Nephron progenitor cell (in vitro differentiated cells): ENCODE measurements around the gene C16orf78.

Experiments
- DNase-seq: peaks from one replicate; pipeline ENCODE4 v3.0.0; 2021
- H3K27ac Mint-ChIP-seq: 2 replicates; pipeline ENCODE4 v1.8.0; 2021; ENCODE audit warnings: mild to moderate bottlenecking, moderate library complexity, mixed read lengths
- H3K27me3 Mint-ChIP-seq: 2 replicates; pipeline ENCODE4 v1.8.0; 2021; ENCODE audit warnings: mild to moderate bottlenecking, low read depth, mixed read lengths; ENCODE audit not compliant: poor library complexity
- H3K36me3 Mint-ChIP-seq: 2 replicates; pipeline ENCODE4 v1.8.0; 2021; ENCODE audit warnings: low read depth, mixed read lengths
- H3K4me1 Mint-ChIP-seq: 2 replicates; pipeline ENCODE4 v1.8.0; 2021; ENCODE audit warnings: mixed read lengths
- H3K4me3 Mint-ChIP-seq: 2 replicates; pipeline ENCODE4 v1.8.0; 2021; ENCODE audit warnings: mild to moderate bottlenecking, moderate library complexity, mixed read lengths
- H3K9me3 Mint-ChIP-seq: 2 replicates; pipeline ENCODE4 v1.8.0; 2021; ENCODE audit warnings: mild to moderate bottlenecking, moderate library complexity, mixed read lengths
- TF ChIP-seq, protein P1 (sequence below): fragments of 200-600 bp; sonication (generic); IDR thresholded peaks from 2 replicates; pipeline ENCODE4 v1.5.0; 2021; ENCODE audit warnings: antibody characterized with exemption

C16orf78 gene

DNA sequence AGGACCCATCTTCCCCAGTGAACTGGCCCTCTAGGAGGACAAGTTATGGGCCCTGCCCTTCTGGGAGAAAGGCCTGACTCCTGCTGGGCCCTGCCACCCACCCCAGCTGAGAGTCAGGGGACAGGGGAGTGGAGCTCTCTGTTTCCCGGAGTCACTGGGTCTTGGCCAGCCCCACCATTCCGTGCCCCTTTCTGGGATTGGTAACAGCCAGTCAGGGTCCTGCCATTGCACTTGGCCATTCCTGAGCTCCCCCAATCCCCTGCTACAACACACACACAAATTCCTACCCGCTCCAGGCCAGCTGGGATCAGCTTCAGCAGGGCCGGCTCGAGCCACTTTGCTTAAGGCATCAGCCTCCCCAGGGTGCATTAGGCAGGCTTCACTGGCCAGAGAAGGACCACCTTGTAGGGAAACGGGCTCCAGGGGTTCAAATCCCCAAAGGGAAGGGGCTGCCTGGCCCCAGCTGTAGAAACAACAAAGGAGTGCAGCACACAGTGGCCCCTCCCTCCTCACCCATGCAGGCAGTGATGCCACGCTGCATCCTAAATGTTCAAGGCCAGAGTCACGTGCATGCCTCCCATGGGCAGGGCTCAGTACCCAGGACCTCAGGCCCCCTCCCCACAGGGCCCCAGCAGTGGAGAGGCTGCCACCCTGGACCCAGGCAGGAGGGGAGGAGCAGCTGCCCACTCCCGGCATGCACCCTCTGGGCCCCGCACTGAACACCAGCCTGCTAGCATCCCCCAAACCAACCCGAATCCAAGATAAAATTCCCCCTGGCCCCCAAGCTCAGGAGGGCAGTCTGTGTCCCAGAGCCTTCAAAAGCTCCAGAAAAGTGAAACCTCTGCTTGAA is 37.7 kb downstream of the C16orf78 start:
- Mint-ChIP-seq H3K4me1 (peaks cover 26% of the 10 kb centered on the region), H3K4me3 (no peak overlapping the region), H3K9me3 (peaks cover 5% of the 10 kb centered on the region), H3K36me3 (no peaks in the 10 kb centered on the region), H3K27me3 (peaks cover 17% of the 10 kb centered on the region), H3K27ac (no peak overlapping the region)
- no peak for DNase-seq
- TF ChIP-seq, protein P1, sequence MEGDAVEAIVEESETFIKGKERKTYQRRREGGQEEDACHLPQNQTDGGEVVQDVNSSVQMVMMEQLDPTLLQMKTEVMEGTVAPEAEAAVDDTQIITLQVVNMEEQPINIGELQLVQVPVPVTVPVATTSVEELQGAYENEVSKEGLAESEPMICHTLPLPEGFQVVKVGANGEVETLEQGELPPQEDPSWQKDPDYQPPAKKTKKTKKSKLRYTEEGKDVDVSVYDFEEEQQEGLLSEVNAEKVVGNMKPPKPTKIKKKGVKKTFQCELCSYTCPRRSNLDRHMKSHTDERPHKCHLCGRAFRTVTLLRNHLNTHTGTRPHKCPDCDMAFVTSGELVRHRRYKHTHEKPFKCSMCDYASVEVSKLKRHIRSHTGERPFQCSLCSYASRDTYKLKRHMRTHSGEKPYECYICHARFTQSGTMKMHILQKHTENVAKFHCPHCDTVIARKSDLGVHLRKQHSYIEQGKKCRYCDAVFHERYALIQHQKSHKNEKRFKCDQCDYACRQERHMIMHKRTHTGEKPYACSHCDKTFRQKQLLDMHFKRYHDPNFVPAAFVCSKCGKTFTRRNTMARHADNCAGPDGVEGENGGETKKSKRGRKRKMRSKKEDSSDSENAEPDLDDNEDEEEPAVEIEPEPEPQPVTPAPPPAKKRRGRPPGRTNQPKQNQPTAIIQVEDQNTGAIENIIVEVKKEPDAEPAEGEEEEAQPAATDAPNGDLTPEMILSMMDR = no peak

DNA sequence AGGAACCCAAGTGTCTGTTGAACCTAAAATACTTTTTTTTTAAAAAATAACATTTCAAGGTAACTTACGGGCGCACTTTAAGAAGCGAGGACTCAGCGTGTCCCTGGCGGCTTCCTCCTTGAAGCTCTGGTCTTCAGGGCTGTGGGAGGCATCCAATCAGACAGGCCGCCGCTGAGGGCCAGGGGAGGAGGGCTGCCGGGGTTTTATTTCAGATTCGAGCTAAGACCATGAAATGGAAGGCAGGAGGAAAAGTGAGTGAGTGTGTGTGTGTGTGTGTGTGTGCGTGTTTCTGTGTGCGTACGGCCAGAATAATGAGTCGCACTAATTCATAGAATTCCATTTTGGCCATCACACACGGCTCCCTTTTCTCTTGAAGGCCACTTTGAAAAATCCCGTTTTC is 41.1 kb downstream of the C16orf78 start:
- H3K4me3 Mint-ChIP-seq = no peak overlapping the region
- peaks cover 34% of the 10 kb centered on the region for H3K4me1 Mint-ChIP-seq
- H3K36me3 Mint-ChIP-seq = no peaks in the 10 kb centered on the region
- H3K27ac Mint-ChIP-seq = no peak overlapping the region
- H3K27me3 Mint-ChIP-seq = peaks cover 26% of the 10 kb centered on the region
- no peak for DNase-seq
- peaks cover 5% of the 10 kb centered on the region for H3K9me3 Mint-ChIP-seq
- TF ChIP-seq, protein P1 = no peak

DNA sequence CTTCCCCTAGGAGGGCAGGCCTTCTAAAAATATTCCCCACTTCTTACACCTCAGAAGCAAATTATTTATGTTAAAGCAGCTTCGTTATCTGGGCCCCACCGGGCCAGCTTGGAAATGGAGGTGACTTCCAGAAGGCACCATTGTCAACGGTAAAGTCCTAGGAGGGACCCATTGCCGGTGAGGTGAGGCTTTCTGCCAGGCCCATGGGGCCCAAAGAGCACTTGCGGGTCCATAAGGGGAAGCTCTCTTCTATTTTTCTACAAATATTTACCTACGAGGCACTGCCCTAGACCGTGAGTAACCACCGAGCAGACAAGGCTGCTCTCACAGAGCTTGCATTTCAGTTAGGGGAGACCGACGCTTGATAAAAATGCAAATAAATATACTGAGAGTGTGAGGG is 41.5 kb downstream of the C16orf78 start:
- Mint-ChIP-seq H3K27ac (peak overlapping the region; percentile 66), H3K4me1 (peaks cover 38% of the 10 kb centered on the region), H3K36me3 (no peaks in the 10 kb centered on the region), H3K9me3 (peaks cover 5% of the 10 kb centered on the region), H3K4me3 (no peak overlapping the region), H3K27me3 (peaks cover 27% of the 10 kb centered on the region)
- no peak for DNase-seq
- TF ChIP-seq, protein P1 = no peak

DNA sequence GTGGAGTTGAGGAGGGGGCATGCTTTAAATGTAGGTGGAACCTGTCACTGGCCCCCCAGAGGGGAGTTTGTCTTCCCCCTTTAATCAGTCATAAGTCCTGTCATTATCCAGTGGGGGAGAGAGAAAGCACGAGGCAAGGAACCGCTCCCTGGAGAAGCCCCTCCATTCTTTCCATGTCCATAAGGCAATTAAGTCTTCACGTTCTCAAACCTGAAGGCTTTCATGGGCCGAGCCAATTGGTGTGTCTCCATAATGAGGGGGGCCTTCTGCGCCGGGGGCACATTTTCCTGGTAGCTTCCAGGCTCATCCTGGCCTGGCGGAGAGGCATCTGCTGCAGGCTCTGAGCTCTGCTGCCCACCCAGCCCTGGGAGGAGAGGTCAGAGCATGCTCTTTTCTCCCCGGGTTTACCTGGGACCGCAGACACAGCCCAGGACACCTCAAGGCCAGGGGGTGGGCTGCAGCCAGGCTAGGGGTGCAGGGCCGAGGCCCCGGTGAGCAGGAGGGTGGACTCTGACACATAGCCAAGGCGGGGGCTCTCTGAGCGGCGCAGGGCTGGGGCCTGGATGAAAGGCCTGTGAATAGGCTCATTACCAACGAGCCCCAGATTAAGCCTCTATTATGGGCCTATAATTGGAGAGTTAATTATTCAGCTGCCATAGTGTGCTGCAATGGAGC is 42.5 kb downstream of the C16orf78 start:
- peaks cover 30% of the 10 kb centered on the region for H3K27me3 Mint-ChIP-seq
- H3K9me3 Mint-ChIP-seq = peaks cover 5% of the 10 kb centered on the region
- DNase-seq = no peak
- no peak overlapping the region for H3K27ac Mint-ChIP-seq
- H3K4me3 Mint-ChIP-seq = no peak overlapping the region
- TF ChIP-seq, protein P1 = no peak
- H3K4me1 Mint-ChIP-seq = peaks cover 48% of the 10 kb centered on the region
- H3K36me3 Mint-ChIP-seq = no peaks in the 10 kb centered on the region

DNA sequence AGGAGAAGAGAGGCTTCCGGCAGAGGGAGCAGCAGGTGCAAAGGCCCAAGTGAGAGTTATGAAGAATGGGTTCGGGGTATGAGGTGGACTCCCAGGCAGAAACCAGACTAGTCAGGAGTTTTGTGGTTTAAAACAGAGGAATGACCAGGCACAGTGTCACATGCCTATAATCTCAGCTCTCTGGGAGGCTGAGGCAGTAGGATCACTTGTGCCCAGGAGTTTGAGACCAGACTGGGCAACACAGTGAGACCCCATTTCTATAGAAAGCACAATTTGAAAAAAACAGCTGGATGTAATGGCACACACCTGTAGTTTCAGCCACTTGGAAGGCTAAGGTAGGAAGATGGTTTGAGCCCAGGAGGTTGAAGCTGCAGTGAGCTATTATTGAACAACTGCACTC is 43.8 kb downstream of the C16orf78 start:
- no peaks in the 10 kb centered on the region for H3K36me3 Mint-ChIP-seq
- TF ChIP-seq, protein P1 = no peak
- H3K4me3 Mint-ChIP-seq = no peak overlapping the region
- peaks cover 50% of the 10 kb centered on the region for H3K4me1 Mint-ChIP-seq
- H3K9me3 Mint-ChIP-seq = peaks cover 2% of the 10 kb centered on the region
- no peak overlapping the region for H3K27ac Mint-ChIP-seq
- H3K27me3 Mint-ChIP-seq = peaks cover 34% of the 10 kb centered on the region
- DNase-seq = no peak
